ENCODE measurements around the gene ENOPH1.
"Not testable (repeated sequence)": the region's sequence is repeated elsewhere in the genome, so short reads cannot be mapped to it uniquely, and the experiment has no call there.

Gene ENOPH1
- total RNA-seq: 30.9 to 100 (median 64.3) reads per million in 17 experiments

- peak; percentile 98 to 100 (median 99) for DNase-seq
Observed at GRCh38 chr4:82430193-82430963, at the start of gene ENOPH1, which contains the start of gene HNRNPDL. ENOPH1 (plus strand) TSS chr4:82430590; CDS start chr4:82430830, 240 bp downstream. HNRNPDL (minus strand) TSS chr4:82430462; CDS start chr4:82429690, 772 bp downstream.

GRCh38 chr4:82380831-82381230 lies 49.6 kb upstream of the ENOPH1 start:
- no peak for DNase-seq

- DNase-seq: peak in 2 of 4 experiments; percentile 8 to 12
Observed at GRCh38 chr4:82381235-82381634, 49.2 kb upstream of the ENOPH1 start.

- peak; percentile 60 to 78 (median 73) for DNase-seq
Observed at GRCh38 chr4:82381661-82382296, 48.6 kb upstream of the ENOPH1 start.

- peak in 3 of 4 experiments; percentile 27 to 52 (median 29) for DNase-seq
Observed at GRCh38 chr4:82382751-82383150, 47.6 kb upstream of the ENOPH1 start.

GRCh38 chr4:82386312-82386711 lies 44.1 kb upstream of the ENOPH1 start:
- DNase-seq: not testable (repeated sequence)

- DNase-seq: peak in 1 of 4 experiments; percentile 18
Observed at GRCh38 chr4:82388405-82388804, 42.0 kb upstream of the ENOPH1 start.

- not testable (repeated sequence) for DNase-seq
Observed at GRCh38 chr4:82390061-82390460, 40.3 kb upstream of the ENOPH1 start.

GRCh38 chr4:82394896-82395295 lies 35.5 kb upstream of the ENOPH1 start:
- no peak for DNase-seq

- DNase-seq: no peak
Observed at GRCh38 chr4:82397527-82397926, 32.9 kb upstream of the ENOPH1 start.

GRCh38 chr4:82398263-82398662 lies 32.1 kb upstream of the ENOPH1 start:
- DNase-seq: no peak

- no peak for DNase-seq
Observed at GRCh38 chr4:82401600-82401999, 28.8 kb upstream of the ENOPH1 start.

- no peak for DNase-seq
Observed at GRCh38 chr4:82402196-82402775, 28.1 kb upstream of the ENOPH1 start.

- DNase-seq: no peak
Observed at GRCh38 chr4:82403725-82404124, 26.7 kb upstream of the ENOPH1 start.

GRCh38 chr4:82415061-82415460 lies 15.3 kb upstream of the ENOPH1 start:
- DNase-seq: not testable (repeated sequence)

GRCh38 chr4:82415922-82416365 lies 14.4 kb upstream of the ENOPH1 start:
- no peak for DNase-seq

- DNase-seq: no peak
Observed at GRCh38 chr4:82419451-82419850, 10.9 kb upstream of the ENOPH1 start.

GRCh38 chr4:82421796-82422560 lies 8.4 kb upstream of the ENOPH1 start:
- DNase-seq: no peak

- DNase-seq: no peak
Observed at GRCh38 chr4:82422616-82423015, 7.8 kb upstream of the ENOPH1 start.

- DNase-seq: no peak
Observed at GRCh38 chr4:82423245-82424054, 6.9 kb upstream of the ENOPH1 start.

GRCh38 chr4:82425478-82425877 lies 4.9 kb upstream of the ENOPH1 start:
- no peak for DNase-seq

GRCh38 chr4:82428526-82428968 lies 1.8 kb upstream of the ENOPH1 start:
- no peak for DNase-seq

All from suppressor macrophage (primary cell).